Activated CD8-positive, alpha-beta memory T cell treated with anti-CD3 and anti-CD28 coated beads for 48 hours (primary cell): ENCODE measurements around the gene OR6K6.

Source experiments
- DNase-seq, 3 experiments: peaks; one replicate each; pipeline ENCODE4 v3.0.0-alpha.2; 2020; ENCODE audit warnings: low read depth in 2 of 3, low spot score in 2 of 3

Gene OR6K6, protein sequence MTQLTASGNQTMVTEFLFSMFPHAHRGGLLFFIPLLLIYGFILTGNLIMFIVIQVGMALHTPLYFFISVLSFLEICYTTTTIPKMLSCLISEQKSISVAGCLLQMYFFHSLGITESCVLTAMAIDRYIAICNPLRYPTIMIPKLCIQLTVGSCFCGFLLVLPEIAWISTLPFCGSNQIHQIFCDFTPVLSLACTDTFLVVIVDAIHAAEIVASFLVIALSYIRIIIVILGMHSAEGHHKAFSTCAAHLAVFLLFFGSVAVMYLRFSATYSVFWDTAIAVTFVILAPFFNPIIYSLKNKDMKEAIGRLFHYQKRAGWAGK

DNA sequence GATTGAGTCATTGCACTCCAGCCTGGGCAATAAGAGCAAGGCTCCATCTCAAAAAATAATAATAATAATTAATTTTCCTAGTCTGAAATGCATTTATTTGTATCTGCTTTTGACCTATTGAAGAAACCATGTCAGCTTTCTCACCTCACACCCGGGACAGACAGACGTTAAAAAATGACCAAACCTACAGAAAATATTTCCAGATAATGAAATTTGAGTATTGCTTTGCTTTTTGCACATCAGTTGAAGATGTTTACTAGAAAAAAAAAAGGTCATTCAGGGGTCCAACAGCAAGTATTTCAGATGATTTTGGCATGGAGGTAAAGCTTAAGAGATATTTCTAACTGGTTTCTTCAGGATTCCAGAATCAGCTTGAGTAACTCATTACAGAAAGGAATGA, at the start of gene OR6K6:
Gene OR6K6, plus strand, starts transcription at position 301 of the 400 bp plus-strand sequence. CDS start 168 bp downstream, outside the sequence.
- DNase-seq, result no peak

DNA sequence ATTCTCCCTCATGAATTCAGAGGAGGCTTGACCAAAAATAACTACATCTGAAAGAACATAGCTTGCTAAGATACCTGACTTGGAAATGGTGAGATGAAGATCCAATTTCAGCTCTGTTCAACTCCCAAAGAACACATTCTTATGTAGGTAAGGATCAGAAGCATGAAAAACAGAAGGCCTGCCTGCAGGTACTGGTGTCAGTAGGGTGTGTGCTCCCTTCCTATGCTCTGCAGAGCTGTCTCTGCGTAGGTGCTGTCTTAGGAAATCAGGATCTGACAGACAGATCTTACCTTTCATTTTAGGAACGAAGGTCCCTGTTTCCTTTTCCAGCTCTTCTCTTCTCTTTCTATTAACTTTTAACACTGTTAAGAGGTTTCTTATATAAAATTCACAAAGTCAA, 48.4 kb upstream of the OR6K6 start:
- no peak for DNase-seq

DNA sequence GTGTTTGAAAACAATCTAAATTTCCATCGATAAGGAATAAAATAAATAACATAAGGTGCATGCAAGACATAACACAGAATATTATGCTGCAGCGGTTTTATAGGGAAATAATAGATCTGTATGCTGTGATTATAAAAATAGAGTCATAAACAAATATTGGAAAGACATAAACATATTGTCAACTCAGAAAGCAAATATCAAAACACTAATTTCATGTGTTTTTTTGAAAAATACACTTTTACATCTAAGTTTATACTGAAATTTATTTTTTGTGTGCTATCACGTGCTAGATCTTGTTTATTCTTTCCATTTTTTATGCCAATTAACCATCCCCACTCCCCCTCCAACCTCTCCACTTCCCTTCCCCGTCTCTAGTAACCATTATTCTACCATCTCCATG, 43.4 kb upstream of the OR6K6 start:
- no peak for DNase-seq

DNA sequence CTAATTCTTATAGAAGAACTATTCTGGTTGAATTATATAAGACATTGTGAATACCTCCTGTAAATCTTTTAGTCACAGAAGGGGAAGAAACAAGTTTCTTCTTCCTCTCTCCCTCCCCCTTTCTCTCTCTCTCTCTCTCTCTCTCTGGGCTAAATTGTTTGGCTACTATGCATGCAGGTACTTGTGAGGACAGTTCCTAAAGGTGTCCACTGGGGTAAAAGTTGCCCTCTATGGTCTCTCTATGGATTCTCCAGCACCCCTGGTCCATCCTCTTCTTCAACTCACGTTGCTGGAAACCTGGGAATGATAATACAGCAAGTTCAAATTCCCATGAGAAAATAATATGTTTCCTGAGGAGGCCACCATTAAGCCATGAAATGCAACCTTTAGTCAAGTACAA, 39.8 kb upstream of the OR6K6 start:
- DNase-seq, result no peak

DNA sequence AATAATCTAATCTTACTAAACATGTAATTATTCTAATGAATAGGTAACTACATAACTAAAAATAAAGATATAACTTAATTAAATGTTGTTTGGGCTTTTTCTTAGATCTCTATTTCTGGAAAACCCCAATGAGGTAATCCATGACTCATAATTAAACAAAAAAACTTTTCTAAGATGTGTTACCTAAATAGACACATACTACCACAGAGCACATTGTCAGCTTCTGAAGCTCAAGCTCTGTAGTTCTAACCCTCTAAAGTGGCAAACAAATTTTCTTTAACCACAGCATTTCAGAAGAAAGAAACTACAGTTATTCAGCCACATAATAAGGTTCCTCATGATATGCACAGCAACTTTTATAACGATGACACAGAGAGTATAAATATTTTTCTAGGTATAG, 38.2 kb upstream of the OR6K6 start:
- DNase-seq, result no peak

DNA sequence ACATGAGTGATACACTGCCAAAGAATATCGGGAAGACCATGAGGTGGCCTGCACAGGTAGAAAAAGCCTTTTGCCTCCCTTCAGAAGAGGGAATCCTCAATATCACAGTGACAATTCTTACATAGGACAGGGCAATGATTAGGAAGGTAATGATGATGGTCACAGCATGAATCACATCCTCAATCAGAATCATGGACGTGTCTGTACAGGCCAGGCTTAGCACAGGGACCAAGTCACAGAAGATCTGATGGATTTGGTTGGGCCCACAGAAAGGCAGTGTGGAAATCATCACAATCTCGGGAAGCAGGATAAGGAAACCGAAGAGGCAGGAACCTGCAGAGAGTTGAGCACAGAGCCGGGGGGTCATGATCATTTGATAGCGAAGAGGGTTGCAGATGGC, 37.2 kb upstream of the OR6K6 start:
- no peak for DNase-seq

DNA sequence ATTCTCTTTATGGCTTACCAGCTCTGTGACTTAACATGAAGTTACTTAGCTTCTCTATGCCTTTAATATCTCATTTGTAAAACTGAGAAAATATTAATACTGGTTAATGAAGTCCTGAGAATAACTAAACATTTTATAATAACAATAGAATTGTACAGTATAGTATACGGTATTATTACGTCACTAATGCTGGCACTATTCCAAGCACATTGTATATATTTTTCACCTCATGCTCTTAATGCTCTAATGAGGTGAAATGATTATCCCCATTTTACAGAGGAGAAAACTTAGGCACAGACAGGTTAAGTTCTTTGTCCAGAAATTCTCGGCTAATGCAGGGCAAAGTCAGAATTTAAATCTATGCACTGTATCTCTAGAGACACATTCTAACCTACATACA, 34.9 kb upstream of the OR6K6 start:
- no peak for DNase-seq

DNA sequence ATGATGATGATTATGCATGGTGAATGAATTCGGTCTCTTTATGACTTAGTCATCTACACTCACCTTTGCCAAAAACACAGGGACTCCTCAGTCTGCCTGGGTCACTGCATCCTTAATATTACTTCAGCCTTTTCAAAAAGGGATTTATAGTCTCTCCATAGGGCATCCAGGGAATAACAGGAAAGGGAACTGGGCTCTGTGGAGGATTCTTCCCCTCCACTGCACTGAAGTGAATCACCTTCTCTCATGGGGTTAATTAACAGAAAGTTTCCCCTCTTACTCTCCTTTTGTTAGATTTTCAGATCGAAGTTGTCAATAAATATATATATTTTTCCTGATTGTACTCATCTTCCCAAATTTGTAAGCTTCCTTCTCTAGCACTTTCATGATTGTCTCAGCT, 33.9 kb upstream of the OR6K6 start, which contains the start of gene OR6K3:
Gene OR6K3, minus strand, starts transcription at position 101 of the 400 bp plus-strand sequence. CDS start 2,605 bp downstream, outside the sequence.
- no peak for DNase-seq

DNA sequence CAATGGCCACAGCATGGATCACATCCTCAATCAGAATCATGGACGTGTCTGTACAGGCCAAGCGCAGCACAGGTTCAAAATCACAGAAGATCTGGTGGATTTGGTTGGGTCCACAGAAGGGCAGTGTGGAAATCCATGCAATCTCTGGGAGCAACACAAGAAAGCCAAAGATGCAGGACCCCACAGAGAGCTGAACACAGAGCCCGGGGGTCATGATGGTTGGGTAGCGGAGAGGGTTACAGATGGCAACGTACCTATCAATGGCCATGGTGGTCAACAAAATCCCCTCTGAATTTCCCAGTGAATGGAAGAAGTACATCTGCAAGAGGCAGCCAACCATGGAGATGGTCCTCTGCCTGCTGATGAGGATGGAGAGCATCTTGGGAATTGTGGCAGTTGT, 30.1 kb upstream of the OR6K6 start:
- no peak for DNase-seq

DNA sequence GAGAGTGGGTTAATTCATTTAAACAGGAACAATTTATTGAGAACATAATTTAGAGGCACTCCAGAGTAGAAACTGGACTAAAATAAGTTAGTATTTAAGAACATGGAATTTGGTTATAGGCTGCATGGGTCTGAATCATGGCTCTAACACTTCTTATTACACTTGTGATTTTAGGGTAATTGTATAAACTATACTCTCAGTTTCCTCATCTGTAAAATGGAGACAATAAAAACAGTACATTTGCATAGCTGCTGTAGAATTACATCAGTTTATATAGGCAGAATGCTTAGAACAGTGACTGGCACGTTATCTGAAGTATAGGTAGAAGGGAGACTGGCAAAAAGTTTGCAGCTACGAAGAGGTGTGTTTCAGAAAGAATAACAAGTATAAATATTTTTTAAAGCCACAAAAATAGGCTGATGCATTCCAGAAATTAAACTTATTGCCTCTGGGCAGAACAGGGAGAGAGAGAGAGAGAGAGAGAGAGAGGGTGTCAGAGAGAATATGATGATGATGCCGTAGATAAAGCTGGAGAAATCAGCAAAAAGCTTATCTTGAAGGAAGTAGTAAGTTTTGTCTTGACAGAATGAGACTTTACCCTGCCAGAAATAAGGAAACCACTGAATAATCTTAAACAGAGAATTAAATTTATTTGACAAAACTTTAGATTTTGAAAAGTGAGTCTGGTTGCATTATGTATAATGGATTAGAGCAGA, 25.9 kb upstream of the OR6K6 start:
- no peak for DNase-seq

DNA sequence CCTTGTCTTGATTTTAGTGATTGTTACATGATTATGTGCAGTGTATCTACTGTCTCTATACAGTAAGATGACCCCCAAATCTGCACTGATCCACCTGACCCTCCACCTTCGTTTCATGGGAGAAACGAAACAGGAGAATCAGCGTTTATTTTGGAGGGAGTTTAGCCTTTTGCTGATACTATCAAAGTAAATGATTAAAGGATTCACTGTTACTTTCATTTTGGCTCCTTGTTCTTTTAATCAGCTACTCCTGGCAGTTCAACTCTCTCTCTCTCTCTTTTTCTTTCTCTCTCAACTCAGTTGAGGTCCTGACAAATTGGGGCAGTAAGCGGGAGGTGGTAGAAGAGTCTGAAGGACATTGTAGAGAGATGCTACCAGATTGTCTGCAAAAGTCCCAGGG, 24.1 kb upstream of the OR6K6 start:
- DNase-seq, result no peak

DNA sequence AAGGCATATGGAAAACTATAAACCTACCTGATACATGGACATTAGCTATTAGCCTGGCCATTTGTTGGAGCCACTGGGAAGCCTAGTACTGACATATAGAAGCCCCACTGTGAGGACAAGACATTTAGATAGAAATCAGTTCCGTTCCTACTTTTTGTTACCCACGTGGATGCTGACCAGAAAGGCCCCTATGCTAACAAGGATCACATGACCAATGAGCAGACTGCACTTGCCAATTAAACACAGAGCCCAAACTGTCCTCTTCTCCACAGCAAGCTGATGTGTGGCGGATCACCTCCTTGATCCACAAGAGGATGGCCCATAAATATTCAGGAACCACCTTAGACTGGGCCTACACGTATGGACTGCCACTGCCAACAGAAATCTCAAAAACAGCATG, 22.8 kb upstream of the OR6K6 start:
- DNase-seq, result no peak

DNA sequence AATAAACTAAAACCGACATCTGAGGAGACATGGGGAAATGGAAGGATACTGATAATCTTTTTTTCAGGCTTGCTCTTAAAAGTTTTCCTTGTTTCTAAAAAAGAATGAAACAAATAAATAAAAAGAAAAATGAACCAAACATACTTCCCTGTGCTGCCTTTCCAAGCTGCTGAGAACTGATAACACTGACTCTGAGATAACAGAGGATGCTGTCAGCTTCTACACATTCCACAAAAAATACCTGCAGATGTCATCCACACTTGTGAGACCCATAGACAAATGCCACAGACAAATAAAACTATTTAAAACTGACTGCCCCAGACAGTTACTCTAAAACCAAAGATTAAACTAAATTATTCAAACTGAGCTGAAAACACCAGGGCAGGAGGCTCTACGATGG, 22.0 kb upstream of the OR6K6 start:
- no peak for DNase-seq

DNA sequence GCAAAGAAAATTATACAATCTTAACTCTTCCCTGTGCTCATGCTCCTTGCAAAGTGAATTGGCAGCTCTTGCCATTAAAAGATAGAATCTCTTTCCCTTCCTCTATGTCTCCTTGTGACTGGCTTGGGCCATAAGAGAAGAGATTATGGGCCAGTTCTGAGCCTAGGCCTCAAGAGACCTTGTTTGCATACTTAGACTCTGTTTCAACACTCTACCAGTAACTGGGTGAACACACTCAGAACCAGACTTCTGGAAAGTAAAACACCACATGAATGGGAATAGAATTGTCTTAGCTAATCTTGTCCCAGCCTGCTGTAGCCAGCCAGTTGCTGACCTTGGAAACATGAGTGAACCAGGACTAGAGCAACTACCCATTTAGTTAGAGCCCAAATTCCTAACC, 18.7 kb upstream of the OR6K6 start:
- DNase-seq, result no peak

DNA sequence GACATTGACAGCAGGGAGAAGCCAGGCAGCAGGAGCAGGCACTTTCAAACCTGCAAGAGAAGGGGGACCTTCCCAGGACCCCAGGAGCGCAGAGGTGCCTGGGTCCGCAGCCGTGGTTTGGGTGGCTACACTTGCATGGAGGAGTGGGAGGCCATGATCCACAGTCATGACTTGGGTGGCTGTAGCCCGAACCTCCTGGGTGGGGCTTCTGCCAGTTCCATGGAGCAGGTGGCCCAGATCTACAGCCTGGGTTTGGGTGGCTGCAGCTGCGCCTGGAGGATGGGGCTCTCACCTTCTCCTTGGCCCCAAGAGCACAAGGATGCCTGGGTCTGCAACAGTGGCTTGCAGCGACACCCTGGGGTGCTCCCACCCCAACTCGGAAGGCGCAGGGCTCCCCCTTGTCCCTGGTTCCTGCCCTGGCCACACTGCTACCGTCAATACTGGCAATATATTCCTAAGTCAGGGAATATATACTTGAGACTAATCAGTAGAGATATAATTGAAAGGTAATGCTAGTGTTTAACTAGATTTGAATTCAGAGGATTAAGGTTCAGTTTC, 2.3 kb upstream of the OR6K6 start:
- no peak for DNase-seq

DNA sequence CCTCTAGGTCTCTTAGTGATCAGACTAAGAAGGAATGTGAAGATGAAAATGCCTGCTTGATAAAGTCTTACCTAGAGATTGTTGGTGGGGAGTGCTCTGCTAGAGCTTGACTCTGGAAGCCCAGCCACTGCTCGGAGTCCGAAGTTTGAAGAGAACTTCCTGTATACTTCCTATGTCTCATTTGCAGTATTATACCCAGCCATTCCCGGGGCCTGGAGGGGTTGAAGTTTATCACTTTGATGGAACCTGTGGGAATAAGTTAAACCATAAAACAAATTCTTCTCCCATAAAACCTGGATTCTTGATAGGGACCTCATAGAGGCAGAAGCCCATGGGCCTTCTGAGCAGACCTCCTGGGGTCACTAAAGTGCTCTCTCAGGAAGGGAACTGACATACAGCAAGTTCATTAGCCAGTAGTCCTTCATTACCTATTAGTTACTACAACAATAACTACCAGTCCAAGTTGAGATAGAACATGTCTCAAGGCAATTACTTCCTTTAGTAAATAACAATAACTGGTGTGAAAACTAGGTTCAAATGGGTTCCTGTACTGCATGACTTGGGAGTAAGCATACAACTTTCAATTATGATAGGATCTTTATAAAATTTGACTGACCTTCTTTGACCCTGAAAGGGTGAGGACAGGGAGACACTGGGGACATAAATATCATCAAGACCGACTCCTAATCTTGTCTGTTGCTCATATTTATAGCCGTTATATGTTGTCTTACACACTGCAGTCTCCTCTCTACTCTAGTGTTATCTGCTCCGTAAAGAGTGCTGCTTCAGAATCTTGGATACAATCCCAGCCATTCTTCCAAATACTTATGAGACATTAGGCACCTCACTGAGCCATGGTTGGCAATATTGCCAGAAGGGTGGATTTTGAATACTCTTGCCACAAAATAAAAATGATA, 17.7 kb downstream of the OR6K6 start, which contains the start of gene OR6N1:
Gene OR6N1, minus strand, starts transcription at position 246 of the 917 bp plus-strand sequence. CDS start 5,513 bp downstream, outside the sequence.
- DNase-seq, result no peak

DNA sequence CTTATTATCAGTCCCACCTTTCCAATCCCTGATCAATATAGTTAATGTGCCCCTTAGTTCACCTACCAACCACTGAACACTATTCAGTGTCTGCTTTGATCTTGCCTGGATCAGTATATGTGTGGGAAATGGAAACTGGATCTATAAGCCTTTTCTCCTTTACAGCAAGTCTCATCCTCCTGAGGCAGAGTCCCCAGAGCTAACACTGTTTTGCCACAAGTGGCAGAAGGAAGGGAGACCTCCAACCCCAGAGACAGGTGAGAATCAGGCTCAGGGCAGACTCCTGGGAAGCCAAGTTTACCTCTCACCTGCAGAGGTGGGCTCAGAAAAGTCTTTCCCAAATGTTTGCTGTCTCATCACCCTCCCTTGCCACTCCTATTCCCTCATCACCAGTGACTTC, 26.6 kb downstream of the OR6K6 start, which contains the start of gene OR6N2:
Gene OR6N2, minus strand, starts transcription at position 101 of the 400 bp plus-strand sequence. CDS start 3,569 bp downstream, outside the sequence.
- no peak for DNase-seq

DNA sequence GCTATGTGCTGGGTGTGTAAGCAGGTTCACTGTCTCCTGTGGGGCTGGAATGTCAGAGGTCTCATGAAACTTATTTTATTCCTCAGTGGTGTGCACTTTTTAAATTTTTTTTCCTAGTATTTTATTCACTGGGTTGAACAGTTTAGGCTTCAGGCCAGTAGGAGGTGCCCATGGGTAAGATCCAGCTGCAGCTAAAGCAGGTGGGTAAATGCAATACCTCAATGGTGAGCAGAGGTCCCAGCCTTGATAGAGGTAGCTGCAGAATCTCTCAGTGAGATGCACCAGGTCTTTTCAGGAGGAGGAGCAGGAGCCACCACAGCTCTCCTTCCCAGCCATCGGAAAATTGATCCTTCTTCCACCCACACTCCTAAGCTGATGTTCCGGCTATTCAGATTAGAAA, 39.1 kb downstream of the OR6K6 start:
- DNase-seq, result no peak

DNA sequence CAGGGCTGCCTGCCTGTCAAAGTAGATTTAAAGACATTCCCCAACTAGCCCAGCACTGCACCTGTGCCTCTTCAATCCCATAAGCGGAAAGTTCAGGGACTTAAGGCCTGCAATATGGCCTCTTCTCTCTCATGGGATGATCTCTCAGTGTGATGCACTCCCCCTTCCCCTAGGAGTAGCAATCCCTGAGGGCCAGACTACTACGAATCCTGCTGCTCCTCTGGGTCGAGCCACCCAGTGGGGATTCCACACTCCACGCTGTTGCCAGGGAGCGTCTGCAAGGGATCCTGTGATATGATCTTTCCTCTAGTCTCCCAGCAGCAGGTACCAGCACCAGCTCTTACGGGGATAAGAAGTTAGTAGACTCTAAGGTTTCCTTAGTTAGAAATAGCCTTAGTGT, 39.7 kb downstream of the OR6K6 start:
- DNase-seq, result no peak

DNA sequence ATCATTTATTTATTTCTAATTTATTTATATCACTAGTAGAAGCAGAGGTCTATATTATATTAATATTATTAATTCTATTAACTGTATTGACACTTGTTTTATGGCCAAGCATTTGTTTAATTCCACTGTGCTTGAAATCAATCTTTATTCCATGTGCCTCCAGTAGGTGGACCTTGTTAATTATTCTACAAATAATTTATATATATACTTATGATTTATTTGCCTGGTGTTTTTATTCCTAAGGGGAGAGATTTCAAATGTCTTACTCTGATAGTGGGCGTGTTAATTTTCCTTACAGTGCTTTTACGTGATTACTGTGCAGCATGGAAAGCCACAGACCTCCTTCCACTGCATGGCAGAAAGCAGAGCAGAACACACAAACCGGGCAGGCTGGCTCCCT, 44.0 kb downstream of the OR6K6 start:
- no peak for DNase-seq

DNA sequence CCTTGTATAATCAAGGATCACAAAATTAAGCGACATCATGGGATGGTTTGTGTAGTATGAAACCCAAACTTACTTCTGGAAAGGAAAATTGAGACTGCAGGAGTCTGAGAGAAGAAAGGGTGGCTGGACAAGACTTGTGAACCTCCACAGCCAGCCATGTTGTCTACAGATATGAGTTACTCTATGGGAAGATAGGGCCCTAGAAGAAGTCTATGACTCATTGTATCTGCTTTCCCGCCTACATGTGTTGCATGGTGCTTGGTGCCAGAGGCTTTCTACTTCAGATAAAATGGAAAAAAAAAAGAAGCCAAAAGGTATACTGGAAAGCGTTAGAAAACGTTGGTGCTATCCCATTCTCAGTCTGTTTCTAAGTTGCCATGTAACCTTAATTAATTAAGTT, 45.2 kb downstream of the OR6K6 start:
- DNase-seq, result no peak
